ENCODE results near the gene FAM111B. TPM values are rescaled to one million over a fixed set of nuclear protein-coding genes. Genes with fewer than 3 reads are reported as not detected.
"Not testable (repeated sequence)": the region's sequence is repeated elsewhere in the genome, so short reads cannot be mapped to it uniquely, and the experiment has no call there.

Gene FAM111B
- total RNA-seq, 1 donor from 2014 or later = 20.6 TPM

DNA sequence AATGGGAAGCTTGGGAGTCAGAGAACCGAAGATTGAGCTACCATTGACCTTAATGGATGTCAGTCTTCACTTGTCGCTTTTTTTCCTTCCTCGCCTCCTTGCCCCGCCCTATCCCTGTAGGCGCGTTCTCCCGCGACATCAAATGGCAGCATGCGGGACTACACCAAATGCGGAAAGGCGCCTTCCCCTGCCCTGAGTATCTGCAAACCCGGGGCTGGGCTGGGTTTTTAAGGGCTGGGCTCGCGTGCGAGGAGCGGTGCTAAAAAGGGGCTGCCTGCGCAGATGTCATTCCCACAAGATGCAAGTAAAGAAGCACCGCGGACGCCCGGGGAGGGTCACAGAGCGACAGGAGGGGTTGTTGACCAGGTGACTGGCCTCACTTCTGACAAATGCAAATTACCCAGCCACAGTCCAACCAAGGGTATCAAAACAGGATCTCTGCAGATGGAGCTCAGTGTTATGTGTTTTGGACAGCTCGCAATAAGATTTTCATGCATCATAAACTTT is 4.7 kb upstream of the FAM111B start:
- peak; percentile 55 for DNase-seq

DNA sequence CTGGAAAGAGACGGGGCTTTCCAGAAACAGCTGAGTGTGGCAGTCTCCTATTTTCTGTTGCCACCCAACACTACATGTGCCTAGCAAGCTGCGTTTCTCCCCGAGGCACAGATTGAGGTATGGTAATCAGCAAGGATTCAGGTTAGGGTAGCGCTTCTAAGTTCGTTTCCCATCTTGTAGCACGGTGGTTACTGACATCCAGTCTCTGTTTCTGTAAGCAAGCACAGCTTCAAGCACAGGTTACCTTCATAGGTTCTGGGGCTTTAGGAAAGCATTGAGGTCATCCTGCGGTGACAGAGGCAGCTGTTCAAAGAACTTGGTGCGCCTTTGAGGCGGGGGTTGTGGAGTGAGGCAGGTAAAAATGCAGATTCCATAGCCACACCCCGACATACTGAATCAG is 684 bp downstream of the FAM111B start:
- peak; percentile 1 for DNase-seq

DNA sequence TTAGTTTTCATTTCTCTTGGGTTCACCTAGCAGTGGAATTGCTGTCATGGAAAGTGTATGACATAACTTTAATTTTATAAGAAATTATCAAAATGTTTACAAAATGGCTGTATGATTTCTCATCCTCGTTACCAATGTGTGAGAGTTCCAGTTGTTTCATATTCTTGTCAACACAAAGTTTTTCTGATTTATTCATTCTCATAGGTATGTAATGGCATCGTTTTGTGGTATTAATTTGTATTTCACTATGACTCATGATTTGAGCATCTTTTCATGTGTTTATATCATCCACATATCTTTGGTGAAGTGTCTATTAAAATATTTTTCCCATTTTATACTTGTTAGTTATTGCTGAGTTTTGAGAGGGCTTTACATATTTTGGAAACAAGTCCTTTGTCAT is 5.5 kb downstream of the FAM111B start:
- no peak for DNase-seq

DNA sequence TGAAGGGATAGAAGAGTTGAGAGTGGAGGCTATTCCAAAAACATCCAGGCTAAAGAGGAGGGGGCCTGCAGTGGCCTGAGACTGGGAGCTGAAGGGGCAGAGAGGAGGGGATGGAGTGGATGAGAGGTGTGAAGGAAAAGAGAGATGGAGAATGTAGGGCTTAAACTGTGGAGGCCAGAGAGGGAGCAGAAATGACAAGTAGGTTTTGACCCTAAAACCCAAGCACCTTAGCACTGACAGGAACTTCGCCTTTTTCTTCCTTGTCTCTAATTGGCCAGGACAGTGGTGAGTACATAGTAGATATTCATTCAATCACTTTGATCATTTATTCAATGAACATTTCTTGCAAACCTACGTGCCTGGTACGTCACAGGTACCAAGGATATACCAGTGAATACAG is 7.3 kb downstream of the FAM111B start:
- no peak for DNase-seq

DNA sequence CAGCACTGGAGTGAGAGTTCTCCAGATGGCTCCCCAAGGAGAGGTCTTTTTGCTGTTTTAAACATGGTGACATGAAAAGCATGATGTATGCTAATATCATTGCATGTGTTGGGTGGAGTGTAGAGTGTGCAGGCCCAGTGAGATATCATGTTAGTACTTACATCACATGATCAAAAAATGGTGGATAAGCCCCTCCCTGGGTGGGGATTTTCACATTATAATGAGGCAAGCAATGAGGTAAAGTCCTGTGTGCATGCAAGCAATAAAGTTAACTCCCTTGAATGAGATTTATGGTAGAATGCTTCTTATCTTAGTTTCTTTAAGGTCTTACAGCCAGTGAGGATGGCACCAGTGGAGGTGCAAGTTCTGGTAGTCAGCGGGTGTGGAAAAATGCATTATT is 8.5 kb downstream of the FAM111B start:
- no peak for DNase-seq

DNA sequence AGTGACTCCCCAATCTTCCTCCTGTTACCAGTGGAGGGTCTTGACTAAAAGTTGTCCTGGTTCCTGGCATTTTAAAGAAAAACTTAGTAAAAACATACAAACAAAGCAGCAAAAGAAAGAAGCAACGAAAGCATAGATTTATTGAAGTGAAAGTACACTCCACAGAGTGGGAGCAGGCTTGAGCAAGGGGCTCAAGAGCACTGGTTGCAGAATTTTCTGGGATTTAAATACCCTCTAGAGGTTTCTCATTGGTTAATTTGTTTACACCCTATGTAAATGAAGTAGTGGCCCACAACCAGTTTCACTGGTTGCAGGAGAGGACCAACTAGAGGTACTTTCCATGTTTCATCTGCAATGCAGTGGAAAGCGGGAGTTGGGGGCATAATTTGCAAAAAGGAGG is 10.7 kb downstream of the FAM111B start:
- no peak for DNase-seq

DNA sequence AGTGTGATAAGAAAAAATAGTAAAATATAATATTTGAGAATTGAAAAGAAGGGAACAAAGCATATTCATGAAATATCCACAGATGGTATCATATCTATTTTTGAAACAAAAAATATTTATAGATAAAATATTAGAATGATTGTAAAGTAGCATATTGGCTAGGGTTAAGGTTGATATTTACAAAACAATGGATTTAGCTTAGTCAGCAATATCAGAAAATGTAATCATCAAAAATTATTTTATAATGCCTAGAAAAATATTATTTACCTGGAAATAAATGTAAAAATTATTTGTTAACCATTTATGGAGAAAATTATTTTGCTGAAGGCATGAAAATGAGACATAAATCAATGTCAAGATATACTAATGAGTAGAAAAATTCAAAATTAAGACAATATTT is 12.8 kb downstream of the FAM111B start:
- no peak for DNase-seq

DNA sequence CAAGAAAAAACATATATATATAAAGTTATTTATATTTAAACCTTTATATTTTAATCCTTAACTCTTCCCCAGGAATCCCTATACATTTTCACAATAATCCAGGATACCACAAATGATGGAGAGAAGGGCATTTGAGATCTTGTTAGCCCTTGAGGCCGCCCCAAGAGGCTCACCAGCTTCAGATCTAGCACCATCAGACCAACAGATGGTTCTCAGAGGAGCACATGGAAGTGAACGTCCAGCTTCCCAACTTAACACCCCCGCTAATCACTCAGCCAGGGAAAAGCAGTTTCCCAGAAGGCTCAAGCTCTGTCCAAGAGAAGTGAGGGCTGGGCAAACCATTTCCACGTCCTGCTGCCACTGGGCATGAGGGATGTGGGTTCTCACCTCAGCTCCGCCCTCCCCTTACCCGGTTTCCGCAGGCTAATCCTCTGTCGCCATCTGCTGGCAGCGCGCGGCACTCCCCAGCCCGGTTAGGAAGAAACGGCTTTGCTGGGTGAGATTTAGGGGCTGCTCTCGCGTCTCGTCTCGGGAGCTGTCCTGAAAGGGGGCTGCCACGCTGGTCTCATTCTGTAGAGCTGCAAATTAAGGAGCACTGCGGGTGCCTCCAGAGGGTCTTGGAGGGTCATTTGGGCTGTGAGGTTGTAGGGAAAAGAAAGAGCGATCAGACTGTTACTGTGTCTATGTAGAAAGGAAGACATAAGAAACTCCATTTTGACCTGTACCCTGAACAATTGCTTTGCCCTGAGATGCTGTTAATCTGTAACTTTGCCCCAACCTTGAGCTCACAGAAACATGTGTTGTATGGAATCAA is 28.8 kb downstream of the FAM111B start:
- peak; percentile 89 for DNase-seq

DNA sequence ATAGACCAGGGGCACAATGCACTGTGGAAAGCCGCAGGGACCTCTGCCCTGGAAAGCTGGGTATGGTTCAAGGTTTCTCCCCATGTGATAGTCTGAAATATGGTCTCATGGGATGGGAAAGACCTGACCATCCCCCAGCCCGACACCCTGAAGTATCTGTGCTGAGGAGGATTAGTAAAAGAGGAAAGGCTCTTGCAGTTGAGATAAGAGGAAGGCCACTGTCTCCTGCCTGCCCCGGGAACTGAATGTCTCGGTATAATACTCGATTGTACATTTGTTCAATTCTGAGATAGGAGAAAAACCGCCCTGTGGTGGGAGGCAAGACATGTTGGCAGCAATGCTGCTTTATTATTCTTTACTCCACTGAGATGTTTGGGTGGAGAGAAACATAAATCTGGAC is 29.5 kb downstream of the FAM111B start:
- not testable (repeated sequence) for DNase-seq

DNA sequence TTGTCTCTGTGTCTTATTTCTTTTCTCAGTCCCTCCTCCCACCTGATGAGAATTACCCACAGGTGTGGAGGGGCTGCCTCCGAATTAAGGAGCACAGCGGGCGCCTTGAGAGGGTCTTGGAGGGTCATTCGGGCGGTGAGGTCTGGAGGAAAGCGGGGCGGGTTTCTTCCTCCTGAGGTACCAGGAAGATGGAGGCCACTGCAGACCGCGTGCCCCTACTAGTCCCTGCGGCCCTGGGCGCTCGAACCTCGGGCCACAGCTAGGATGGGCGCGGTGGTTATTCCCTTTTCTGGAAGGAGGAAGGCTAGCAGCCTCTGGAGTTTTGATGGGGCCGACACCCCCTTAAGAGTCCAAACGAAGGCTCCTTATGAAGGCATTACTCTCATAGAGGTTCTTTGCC is 30.2 kb downstream of the FAM111B start:
- no peak for DNase-seq

DNA sequence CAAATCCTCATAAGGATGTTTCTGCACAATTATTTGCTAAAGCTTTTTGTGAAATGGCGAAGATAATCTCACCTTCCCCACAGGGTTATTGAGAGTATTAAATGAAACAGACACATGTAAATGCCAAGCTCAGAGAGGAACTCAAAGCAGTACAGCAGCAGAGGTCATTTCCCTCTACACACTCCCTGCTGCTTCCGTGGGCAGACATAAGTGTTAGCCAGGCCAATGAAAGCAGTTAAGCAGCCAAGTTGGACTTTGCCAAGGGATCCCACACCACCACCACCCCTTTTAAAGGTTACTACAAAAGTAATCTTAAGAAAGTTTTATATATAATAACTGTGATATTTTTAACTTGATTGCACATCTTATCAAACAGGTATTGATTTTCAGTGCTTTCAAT is 31.6 kb downstream of the FAM111B start:
- peak; percentile 42 for DNase-seq

DNA sequence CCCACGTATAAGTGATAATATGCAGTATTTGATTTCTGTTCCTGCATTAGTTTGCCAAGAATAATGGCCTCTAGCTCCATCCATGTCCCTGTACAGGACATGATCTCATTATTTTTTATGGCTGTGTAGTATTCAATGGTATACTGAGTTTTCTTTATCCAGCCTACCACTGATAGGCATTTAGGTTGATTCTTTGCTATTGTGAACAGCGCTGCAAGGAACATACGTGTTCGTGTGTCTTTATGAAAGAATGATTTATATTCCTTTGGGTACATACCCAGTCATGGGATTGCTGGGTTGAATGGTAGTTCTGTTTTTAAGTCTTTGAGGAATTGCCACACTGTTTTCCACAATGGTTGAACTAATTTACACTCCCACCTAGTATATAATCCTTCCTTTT is 34.2 kb downstream of the FAM111B start:
- no peak for DNase-seq

DNA sequence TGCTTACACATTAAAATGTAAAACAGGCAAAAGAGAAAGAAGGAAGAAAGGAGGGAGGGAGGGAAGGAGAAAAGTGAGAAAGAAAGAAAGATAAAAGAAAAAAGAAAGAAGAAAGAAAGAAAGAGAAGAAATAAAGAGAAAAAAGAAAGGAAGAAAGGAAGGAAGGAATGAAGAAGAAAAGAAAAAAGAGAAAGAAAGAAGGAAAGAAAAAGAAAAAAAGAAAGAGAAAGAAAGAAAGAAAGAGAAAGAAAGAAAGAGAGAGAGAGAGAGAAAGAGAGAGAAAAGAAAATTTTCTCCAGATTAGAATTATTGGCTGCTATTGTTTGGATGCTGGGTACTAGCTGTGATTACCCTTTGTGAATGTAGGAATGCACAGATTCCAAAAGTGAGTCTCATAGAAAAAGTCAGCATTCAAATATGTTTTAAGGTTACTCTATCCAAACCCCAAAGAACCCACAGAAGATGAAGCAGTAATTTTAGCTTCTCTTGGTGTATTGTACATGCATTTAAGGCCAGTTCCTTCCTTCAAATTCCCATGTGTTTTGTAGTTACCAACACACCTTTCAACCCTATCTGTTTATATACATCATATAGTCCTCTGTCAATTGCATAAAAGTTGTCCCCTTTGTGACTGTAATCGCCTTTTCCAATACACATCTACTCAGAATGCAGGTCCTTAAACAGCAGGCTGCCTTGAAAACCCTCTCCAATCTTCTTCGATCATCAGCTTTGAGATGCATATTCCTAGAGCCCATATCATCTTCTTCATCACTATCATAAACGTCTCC is 34.8 kb downstream of the FAM111B start:
- DNase-seq = peak; percentile 30

DNA sequence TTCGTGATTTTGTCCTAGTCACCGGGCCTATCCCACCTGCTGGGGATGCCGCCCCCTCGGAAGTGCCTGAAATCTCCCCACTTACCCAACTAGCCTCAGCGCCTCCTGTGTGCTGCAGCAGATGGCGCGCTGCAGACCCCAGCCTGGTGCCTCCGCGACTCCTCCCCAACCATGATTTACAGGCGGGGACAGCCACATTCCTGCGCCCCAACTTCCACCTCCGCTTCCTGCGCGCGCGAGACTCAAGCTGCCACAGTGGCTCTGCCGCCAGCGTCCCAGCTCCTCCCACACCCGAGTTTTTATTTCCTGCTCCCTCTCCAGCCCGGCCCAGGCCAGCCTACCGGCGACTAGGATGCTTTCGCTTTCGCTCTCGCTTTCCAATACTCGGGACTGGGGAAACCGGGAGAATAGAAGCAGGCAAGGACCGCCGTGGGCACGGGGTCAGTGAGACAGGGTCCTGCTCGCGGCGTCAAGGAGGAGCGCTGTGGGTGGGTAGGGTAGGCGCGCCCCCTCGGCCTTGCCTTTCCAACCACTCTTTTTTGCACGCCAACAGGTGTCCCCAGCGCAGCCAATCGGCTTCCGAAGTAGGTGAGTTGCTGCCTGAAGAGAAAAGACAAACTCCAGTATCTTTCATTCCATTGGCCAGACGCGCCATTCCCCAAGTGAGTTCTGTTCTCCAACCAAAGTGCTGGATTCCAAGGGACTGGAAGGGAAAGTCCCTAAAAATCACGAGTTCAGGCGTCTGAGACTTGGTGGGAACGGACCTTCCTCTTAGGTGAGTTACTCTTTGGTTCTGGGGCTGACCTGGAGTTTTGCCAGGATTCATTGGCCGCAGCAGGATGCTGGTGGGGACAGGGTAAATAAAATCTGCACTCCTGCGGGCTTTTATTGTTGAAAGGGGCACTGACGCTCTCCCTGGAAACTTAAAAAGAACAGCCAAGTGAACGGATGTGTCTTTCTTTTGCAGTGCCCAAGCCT is 35.8 kb downstream of the FAM111B start, which contains the start of gene FAM111A:
FAM111A (plus strand) TSS at position 327 of the 978 bp plus-strand sequence. CDS start 6,017 bp downstream, outside the sequence.
- peak; percentile 92 for DNase-seq

DNA sequence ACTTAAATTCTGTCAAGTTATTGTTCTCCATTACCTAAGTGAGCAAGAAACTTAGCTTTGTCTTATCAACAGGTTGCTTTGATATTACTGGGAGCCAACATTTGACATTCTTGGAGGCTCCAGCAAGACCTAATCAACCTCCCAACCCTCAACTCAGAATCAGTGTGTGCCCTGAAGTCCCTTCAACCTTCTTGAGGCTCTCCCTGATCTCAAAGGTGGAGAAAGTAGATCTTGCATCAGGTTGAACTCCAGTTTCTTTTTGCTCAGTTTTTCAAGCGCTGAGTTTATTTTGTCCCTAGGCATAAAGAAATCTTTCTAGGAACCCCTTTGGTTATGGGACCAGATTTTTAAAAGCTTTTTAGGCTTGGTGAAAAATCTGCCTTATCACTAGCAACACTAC is 37.1 kb downstream of the FAM111B start:
- peak; percentile 31 for DNase-seq

DNA sequence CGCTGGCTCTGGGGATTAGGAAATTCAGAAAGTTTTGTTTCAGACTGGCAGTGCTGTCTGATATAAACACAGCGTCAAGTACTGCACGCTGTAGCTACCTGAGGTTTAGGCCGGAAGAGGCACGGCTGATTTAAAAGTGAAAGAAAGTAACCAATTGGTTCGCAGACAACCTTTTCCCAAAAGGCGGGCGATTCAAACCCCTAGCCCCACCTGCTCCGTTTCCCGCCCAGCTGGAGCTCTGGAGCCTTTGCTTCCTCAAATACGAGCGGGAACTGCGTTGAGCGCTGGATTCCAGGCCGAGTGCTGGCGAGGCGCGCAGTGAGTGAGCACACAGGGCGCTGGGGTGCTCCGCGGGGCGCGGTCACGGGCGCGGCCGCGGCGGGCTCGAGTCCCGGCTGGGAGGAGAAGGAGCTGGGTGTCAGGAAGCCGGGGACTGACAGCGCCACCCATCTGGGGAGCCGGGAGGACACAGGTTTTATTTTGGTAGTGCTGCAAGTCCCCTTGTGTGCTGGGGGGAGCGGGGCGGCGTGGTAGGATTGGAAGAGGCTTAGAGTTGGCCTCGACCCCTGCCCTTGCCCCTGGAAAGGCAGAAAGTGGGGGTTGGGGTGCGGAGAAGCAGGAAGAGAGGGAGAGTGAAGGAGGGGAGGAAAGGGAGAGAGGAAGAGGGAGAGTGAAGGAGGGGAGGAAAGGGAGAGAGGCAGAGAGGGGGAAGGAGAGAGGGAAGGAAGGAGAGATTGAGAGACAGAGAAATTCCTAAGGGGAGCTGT is 37.7 kb downstream of the FAM111B start:
- DNase-seq = peak; percentile 87

DNA sequence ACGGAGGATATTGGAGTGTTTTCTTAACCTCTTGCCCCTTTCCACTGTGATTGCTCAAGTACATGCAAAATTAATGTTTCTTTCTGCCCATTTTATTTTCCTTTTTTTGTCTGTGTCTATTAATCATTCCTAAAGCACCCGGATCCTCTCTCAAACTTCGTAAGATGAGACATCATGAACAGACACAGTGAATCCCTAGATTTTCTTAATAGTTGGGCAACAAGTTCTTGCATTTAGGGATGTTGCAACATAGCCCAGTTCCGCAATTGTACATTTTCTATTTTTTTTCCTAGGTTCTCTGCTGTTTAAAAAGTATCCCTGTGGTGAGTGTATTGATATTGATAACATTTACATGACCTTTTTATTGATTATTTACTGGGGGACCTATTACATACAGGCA is 38.5 kb downstream of the FAM111B start:
- DNase-seq = no peak

DNA sequence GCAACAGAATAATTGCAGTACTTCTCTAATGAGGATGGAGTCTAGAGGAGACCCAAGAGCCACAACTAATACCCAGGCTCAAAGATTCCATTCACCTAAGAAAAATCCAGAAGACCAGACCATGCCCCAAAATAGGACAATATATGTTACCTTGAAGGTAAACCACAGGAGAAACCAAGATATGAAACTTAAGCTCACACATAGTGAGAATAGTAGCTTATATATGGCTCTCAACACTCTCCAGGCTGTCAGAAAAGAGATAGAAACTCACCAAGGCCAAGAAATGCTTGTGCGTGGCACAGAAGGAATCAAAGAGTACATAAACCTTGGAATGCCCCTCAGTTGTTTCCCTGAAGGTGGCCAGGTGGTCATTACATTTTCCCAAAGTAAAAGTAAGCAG is 44.7 kb downstream of the FAM111B start:
- no peak for DNase-seq

DNA sequence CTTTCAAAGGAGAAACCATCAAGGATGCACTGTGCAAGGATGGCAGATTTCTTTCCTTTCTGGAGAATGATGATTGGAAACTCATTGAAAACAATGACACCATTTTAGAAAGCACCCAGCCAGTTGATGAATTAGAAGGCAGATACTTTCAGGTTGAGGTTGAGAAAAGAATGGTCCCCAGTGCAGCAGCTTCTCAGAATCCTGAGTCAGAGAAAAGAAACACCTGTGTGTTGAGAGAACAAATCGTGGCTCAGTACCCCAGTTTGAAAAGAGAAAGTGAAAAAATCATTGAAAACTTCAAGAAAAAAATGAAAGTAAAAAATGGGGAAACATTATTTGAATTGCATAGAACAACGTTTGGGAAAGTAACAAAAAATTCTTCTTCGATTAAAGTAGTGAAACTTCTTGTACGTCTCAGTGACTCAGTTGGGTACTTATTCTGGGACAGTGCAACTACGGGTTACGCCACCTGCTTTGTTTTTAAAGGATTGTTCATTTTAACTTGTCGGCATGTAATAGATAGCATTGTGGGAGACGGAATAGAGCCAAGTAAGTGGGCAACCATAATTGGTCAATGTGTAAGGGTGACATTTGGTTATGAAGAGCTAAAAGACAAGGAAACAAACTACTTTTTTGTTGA is 45.4 kb downstream of the FAM111B start:
- no peak for DNase-seq

DNA sequence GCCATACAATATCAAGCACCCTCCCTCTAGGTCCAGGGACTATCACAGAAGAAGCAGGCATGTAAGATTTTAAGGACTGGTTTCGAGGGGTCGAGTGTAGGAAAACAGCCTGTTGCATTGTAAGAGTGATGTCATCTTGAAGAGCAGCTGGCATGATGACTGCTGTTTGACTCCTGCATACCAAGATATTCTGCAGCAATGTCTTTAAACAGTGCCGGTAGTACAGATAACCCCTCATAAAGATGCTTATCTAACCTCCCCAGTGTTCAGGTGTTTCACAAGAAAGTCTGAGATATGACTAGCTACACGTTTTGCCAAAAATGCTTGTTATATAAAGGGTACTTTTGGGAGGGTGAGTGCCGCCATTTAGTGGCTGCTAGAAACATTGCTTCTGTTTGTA is 47.6 kb downstream of the FAM111B start:
- no peak for DNase-seq

DNA sequence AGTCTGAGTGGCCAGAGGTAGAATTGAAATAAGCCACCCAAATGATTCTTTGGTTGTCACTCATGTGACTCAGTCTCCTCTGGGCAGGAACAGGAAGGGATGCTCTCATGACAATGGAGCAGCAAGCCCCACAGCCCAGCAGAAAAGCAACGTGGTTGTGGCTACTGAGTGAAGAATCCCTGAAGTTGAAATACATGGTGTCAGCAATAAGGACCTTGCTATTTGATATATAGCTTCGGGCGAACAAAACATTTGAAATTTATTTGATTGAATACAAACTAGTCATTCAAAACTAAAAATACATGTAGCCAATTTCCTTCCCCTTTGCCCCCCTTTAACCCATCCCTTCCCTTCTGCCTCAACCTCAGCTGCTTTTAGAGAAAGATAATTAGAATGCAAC is 50.4 kb downstream of the FAM111B start:
- DNase-seq = peak; percentile 13

All from dermis blood vessel endothelial cell (primary cell).